ENCODE data around the gene PRKCZ.

DNA sequence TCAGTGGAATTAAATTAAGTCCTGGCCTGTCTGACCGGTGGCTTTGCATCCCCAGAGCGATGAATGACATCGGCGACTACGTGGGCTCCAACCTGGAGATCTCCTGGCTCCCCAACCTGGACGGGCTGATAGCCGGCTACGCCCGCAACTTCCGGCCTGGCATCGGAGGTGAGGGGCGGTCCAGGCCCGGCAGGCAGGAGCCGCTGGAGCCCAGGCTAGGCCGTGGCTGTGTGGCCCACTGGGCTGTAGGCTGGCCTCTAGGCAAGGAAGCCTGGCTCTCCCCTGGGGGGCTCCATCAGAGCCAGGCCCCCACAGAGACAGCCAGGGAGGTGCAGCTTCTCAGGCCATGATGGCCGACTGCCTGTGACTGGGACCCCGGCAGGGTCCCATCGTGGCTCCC, 25.3 kb upstream of the PRKCZ start:
- TF ChIP-seq, protein P1, sequence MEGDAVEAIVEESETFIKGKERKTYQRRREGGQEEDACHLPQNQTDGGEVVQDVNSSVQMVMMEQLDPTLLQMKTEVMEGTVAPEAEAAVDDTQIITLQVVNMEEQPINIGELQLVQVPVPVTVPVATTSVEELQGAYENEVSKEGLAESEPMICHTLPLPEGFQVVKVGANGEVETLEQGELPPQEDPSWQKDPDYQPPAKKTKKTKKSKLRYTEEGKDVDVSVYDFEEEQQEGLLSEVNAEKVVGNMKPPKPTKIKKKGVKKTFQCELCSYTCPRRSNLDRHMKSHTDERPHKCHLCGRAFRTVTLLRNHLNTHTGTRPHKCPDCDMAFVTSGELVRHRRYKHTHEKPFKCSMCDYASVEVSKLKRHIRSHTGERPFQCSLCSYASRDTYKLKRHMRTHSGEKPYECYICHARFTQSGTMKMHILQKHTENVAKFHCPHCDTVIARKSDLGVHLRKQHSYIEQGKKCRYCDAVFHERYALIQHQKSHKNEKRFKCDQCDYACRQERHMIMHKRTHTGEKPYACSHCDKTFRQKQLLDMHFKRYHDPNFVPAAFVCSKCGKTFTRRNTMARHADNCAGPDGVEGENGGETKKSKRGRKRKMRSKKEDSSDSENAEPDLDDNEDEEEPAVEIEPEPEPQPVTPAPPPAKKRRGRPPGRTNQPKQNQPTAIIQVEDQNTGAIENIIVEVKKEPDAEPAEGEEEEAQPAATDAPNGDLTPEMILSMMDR (conservative IDR thresholded peaks at IDR 0.05; ENCODE audit: low read depth in 2 of 2): no peak
- no peak for TF ChIP-seq POLR2AphosphoS5 (IDR thresholded peaks at IDR 0.05; ENCODE audit: low read depth)
- no peak for TF ChIP-seq EZH2 (IDR thresholded peaks at IDR 0.05; ENCODE audit: low read depth, unreplicated experiment)
- TF ChIP-seq, protein P2, sequence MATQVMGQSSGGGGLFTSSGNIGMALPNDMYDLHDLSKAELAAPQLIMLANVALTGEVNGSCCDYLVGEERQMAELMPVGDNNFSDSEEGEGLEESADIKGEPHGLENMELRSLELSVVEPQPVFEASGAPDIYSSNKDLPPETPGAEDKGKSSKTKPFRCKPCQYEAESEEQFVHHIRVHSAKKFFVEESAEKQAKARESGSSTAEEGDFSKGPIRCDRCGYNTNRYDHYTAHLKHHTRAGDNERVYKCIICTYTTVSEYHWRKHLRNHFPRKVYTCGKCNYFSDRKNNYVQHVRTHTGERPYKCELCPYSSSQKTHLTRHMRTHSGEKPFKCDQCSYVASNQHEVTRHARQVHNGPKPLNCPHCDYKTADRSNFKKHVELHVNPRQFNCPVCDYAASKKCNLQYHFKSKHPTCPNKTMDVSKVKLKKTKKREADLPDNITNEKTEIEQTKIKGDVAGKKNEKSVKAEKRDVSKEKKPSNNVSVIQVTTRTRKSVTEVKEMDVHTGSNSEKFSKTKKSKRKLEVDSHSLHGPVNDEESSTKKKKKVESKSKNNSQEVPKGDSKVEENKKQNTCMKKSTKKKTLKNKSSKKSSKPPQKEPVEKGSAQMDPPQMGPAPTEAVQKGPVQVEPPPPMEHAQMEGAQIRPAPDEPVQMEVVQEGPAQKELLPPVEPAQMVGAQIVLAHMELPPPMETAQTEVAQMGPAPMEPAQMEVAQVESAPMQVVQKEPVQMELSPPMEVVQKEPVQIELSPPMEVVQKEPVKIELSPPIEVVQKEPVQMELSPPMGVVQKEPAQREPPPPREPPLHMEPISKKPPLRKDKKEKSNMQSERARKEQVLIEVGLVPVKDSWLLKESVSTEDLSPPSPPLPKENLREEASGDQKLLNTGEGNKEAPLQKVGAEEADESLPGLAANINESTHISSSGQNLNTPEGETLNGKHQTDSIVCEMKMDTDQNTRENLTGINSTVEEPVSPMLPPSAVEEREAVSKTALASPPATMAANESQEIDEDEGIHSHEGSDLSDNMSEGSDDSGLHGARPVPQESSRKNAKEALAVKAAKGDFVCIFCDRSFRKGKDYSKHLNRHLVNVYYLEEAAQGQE (IDR thresholded peaks at IDR 0.05; ENCODE audit: unreplicated experiment): no peak
- no peak for TF ChIP-seq CREB1 (CRISPR knock-in tag; IDR thresholded peaks at IDR 0.05; ENCODE audit: low read depth)
- no peak for TF ChIP-seq EZH2phosphoT487 (IDR thresholded peaks at IDR 0.05; ENCODE audit: unreplicated experiment)
- TF ChIP-seq STAT1 (IDR thresholded peaks at IDR 0.05; ENCODE audit: unreplicated experiment): no peak
